Right cardiac atrium (tissue), 5 donors: ENCODE results near the gene SPSB4. TPM values are rescaled to one million over a fixed set of nuclear protein-coding genes. Genes with fewer than 3 reads are reported as not detected.
"Not testable (repeated sequence)": the region's sequence is repeated elsewhere in the genome, so short reads cannot be mapped to it uniquely, and the experiment has no call there.

Experiments used
- ATAC-seq, 2 donors: fragments of 200-7000 bp; cut with Tn5 transposase; one replicate each; pipeline versions ENCODE4 v1.8.0 to v1.9.1; 2020; ENCODE audit warnings: moderate library complexity in 2 of 2, mild to moderate bottlenecking in 1 of 2
- DNase-seq, 3 donors: peaks; one replicate each; pipeline ENCODE4 v3.0.0-alpha.2; 2020
- H3K27ac ChIP-seq: one replicate; pipeline ENCODE4 v1.5.1; 2013; ENCODE audit warnings: mild to moderate bottlenecking, low read length, control low read depth, moderate library complexity
- H3K27me3 ChIP-seq: one replicate; pipeline ENCODE4 v1.6.1; 2013; ENCODE audit not compliant: control insufficient read depth, insufficient read depth
- H3K4me1 ChIP-seq: one replicate; pipeline ENCODE4 v1.6.1; 2013; ENCODE audit warnings: low read length; ENCODE audit not compliant: control insufficient read depth, insufficient read depth
- H3K4me3 ChIP-seq: one replicate; pipeline ENCODE4 v1.5.1; 2013; ENCODE audit warnings: low read length, control low read depth
- H3K9me3 ChIP-seq: one replicate; pipeline ENCODE4 v1.6.1; 2013; ENCODE audit warnings: low read length; ENCODE audit not compliant: control insufficient read depth
- WGBS: extraction: QIAGEN DNeasy Blood & Tissue Kit; methylation state at CpG from one replicate; pipeline ENCODE4 v1.1.7; 2013; 5-methylcytosine and 5-hydroxymethylcytosine counted together
- intact Hi-C, 4 donors: fragments of 100-400 bp; cut with DNase I; formaldehyde crosslinking; loops; one replicate each; pipeline versions ENCODE4 v1.11.0 to v1.14.0; 2022 to 2023
- long read RNA-seq, 4 donors: library from polyadenylated mRNA; unstranded; transcript quantifications; one replicate each; pipeline ENCODE4 v2.0.0, GENCODE V29; 2020 to 2021
- polyA plus RNA-seq: library from polyadenylated mRNA; stranded (reverse); fragments of 200-250 nt; gene quantifications from one replicate; pipeline ENCODE4 v1.2.3, GENCODE V29; 2013
- total RNA-seq, 4 donors: library from RNA; stranded (reverse); fragmentation: NEBNext Ultra II Directional; extraction: Animal tissue kit (Norgen Biotek cat#: 25700); gene quantifications; one replicate each; pipeline ENCODE4 v1.2.1, GENCODE V29; 2021
- donor health status: healthy with polysubstance abuse.
- donor health status: DM: no; HTN: yes; CAD: no.
- donor health status: DM: no; HTN: no; CAD: no.
- donor health status: DM: no; HTN: yes; CAD: no; lungs with severe emphysema.
- donor health status: DM: yes; HTN: yes; CAD: no.

The SPSB4 gene
- total RNA-seq (1 to 10 TPM; 1.1 to 9.7 (median 5.4) TPM), polyA plus RNA-seq (6.9 TPM)
- long read RNA-seq, donor 1, transcript SPSB4-201 (3 exons, 2,908 nt) = major isoform, 14 of 17 reads
- long read RNA-seq, donor 1, partial matches to known transcripts = 2 of 17 reads
- long read RNA-seq, donor 1, other reads (novel, unspliced or antisense) = 1 of 17 reads
- long read RNA-seq, donor 2, transcript SPSB4-201 (3 exons, 2,908 nt) = major isoform, 6 of 11 reads
- long read RNA-seq, donor 2, partial matches to known transcripts = 3 of 11 reads
- long read RNA-seq, donor 2, other reads (novel, unspliced or antisense) = 2 of 11 reads
- long read RNA-seq, donor 3, partial matches to known transcripts = 2 of 4 reads
- long read RNA-seq, donor 3, other reads (novel, unspliced or antisense) = 0 of 4 reads
- long read RNA-seq, donor 4, transcript SPSB4-201 (3 exons, 2,908 nt) = major isoform, 8 of 16 reads
- long read RNA-seq, donor 4, partial matches to known transcripts = 8 of 16 reads
- long read RNA-seq, donor 4, other reads (novel, unspliced or antisense) = 0 of 16 reads

DNA sequence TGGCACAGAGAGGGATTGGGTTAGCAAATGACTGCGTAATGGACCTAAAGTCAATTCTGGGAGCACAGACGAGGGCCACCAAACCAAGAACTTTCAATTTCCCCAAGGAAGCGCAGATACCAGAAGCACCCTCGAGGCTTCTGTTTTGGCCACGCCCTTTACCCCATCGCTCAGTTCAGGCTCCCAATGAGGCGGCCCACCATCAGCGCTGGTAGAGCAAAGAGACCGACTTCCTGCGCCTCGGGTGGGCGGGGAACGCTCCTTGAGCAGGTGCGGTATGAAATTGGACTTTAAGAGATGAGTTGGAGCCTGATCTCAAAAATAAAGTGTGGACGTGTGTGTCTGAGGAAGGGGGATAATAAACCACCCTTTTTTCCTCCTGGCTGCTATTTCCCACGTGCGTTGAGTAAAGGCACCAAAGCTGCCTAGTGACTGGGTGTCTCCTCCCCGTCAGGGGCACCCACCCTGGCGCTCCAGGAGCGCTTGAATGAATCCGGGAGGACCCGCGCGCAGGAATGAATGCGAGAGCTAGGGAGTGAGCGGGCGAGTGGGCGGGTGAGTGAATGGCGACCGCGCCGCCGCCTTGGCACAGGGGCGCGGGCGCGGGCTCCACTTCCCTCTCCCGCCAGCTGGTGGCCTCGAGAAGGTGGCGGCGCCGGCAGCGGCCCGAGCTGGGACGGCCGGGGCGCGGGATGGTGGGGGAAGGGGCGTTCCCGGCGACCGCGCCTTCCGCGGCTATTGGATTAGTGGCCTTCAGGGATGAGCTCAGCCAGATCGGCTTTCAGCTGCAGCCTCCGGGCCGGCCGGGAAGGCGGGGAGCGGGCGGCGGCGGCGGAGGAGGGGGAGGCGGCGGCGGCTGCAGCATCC lies at the start of gene SPSB4:
SPSB4 (plus strand) TSS at position 772 of the 867 bp plus-strand sequence. CDS start 14,758 bp downstream, outside the sequence.
- H3K27ac ChIP-seq = peak within 1 kb of the TSS; percentile 32
- 5% methylated on average over 68 of the region's 68 CpGs for WGBS
- ATAC-seq (peak; percentile 89 to 92), DNase-seq (peak; percentile 71 to 89 (median 89))
- peak within 1 kb of the TSS; percentile 71 for H3K4me3 ChIP-seq
- peaks cover 2% of the 10 kb centered on the region for H3K4me1 ChIP-seq
- H3K27me3 ChIP-seq = no peaks in the 10 kb centered on the region
- intact Hi-C loops = loop anchor here in 1 of 4 donors (5.0 kb wide), 1 partner anchor 56 kb away; no protein-coding TSS in a partner anchor
- no peaks in the 10 kb centered on the region for H3K9me3 ChIP-seq

DNA sequence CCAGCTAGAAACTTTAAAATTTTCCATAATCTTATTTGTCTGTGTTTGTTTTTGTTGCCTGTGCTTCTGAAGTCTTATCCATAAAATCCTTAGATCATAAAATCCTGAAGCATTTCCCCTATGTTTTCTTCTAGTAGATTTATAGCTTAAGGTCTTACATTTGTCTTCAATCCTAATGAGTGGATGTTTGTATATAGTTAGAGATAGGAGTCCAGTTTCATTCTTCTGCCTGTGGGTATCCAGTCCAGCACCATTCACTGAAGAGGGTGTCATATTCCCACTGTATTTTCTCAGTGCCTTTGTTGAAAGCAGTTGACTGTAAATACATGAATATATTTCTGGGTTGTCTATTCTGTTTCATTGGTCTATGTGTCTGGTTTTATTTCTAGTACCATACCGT lies 44.8 kb upstream of the SPSB4 start:
- H3K4me3 ChIP-seq = no peak overlapping the region
- no peaks in the 10 kb centered on the region for H3K27me3 ChIP-seq
- ATAC-seq (no peak), DNase-seq (no peak)
- 97% methylated on average over 1 of the region's 1 CpG for WGBS
- H3K27ac ChIP-seq = no peak overlapping the region
- H3K9me3 ChIP-seq = no peaks in the 10 kb centered on the region
- H3K4me1 ChIP-seq = no peaks in the 10 kb centered on the region
- intact Hi-C loops = no loop called here

DNA sequence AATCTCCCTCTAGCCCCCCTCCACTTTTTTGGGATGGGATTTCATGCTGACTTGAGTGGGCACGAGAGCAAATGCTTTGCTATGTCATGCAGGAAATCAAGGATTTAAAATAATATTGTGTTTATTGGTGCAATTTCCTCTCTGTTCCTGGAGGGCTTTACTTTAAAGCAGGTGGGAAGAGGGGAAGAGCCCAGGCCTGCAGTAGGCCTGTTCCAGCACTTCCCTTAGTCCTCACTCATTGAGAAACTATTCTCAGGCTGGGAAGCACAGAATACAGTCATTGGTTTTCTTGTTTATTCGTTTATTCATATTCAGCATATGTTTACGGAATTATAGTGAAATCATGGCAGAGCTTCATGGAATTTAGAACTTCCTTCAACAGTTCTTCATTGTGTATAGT lies 41.7 kb upstream of the SPSB4 start:
- WGBS = 76% methylated on average over 3 of the region's 3 CpGs
- intact Hi-C loops = no loop called here
- Histone ChIP-seq H3K4me1 (no peaks in the 10 kb centered on the region), H3K27ac (no peak overlapping the region), H3K27me3 (no peaks in the 10 kb centered on the region), H3K9me3 (no peaks in the 10 kb centered on the region), H3K4me3 (no peak overlapping the region)
- ATAC-seq (no peak), DNase-seq (no peak)

DNA sequence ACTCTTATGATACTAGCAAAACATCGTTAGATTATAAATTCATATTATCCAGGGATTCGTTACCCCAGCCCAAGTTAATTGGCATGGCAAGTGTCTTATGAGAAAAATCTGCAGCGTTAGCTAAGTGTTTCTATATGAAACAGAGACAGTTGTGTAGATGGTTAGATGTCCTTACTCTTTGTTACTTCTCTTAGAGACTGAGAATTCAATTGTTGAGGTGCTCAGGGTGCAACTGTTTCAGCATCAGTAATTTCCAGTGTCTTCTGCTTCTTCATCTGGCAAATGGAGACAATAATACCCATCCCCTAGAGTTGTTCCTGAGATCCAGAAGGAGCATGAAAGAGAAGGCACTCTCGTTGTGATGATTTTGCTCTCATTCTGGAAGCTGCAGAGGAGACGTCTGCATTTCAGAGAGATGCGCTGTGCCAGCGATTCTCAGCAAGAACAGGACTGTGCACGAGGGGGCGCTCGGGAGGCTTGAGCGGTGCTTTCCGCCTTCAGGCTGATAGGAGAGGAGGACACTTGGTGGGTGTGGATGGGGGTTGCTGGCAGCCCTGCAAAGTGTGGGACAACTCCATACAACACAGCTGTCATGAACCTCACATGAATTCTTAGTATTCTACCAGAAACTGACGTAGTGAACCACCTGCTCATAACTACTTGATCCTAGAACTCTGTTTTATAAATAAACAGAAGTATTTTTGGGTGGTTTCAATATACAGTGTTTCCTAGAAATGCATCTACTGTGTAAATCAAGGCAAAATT lies 39.7 kb upstream of the SPSB4 start:
- DNase-seq = peak; percentile 78 to 92 (median 89)
- WGBS = 19% methylated on average over 13 of the region's 13 CpGs
- intact Hi-C loops = loop anchor here in 3 of 4 donors (5.0 kb wide), 3 partner anchors 91 to 181 kb away; no protein-coding TSS in a partner anchor

DNA sequence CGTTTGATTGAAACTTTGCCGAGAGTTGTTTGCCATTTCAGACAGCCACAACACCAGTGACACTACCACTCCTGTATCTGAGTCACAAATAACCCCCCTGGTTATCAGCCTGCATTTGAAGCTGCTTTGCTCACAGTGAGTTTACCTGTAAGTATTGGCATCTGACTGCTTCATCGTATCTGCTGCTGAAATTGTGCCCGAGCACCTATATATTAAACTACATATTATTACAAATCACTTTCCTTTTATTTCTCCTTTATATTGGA lies 39.2 kb upstream of the SPSB4 start:
- intact Hi-C loops = loop anchor here in 3 of 4 donors (5.0 kb wide), 3 partner anchors 90 to 180 kb away; no protein-coding TSS in a partner anchor
- Histone ChIP-seq H3K9me3 (no peaks in the 10 kb centered on the region), H3K27me3 (no peaks in the 10 kb centered on the region), H3K27ac (no peak overlapping the region), H3K4me3 (no peak overlapping the region), H3K4me1 (no peaks in the 10 kb centered on the region)
- WGBS = 67% methylated on average over 4 of the region's 4 CpGs
- DNase-seq (no peak), ATAC-seq (no peak)

More for the DNA sequence above, 39.7 kb upstream of the SPSB4 start:
- Histone ChIP-seq H3K4me1 (no peaks in the 10 kb centered on the region), H3K27me3 (no peaks in the 10 kb centered on the region), H3K9me3 (no peaks in the 10 kb centered on the region), H3K27ac (no peak overlapping the region), H3K4me3 (no peak overlapping the region)
- ATAC-seq = peak; percentile 71 to 85

DNA sequence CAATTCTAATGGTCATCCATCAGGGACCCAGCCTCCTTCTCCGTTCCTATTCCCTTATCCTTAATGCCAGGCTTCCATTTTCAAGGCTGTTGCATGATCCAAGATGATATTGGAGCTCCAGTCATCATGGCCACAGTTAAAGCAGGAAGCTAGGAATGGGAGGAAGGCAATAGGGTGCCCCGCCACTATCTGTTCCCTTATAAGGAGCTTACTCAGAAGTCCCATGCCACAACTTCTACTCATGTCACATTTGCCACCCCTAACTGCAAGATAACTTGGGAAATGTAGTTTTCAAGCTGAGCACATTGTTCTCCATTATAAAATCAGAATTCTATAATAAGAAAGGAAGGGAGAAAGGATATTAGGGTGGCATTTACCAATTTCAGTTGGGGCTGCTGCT lies 38.6 kb upstream of the SPSB4 start:
- Histone ChIP-seq H3K4me3 (no peak overlapping the region), H3K27ac (no peak overlapping the region), H3K4me1 (no peaks in the 10 kb centered on the region), H3K9me3 (no peaks in the 10 kb centered on the region), H3K27me3 (no peaks in the 10 kb centered on the region)
- 89% methylated on average over 2 of the region's 2 CpGs for WGBS
- ATAC-seq (no peak), DNase-seq (no peak)
- intact Hi-C loops = loop anchor here in 3 of 4 donors (5.0 kb wide), 3 partner anchors 90 to 180 kb away; no protein-coding TSS in a partner anchor

DNA sequence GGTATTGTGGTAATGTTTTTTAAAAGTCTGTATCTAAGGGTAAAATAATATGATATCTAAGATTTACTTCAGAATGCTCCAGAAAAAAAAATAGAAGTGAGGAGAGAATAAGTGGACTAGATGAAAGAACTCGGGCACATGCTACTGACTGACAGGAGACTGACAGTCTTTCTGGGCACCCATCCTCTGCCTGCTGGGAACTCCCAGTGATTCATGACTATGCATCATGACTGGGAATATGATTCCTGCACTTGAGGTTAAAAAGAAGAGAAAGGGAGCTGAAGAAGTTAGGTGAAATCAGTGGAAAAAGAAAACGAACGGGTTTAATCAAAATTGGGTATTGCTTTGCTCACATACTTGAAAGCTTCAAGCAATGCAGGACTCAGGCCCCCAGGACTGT lies 35.7 kb upstream of the SPSB4 start:
- WGBS = 90% methylated on average over 3 of the region's 3 CpGs

DNA sequence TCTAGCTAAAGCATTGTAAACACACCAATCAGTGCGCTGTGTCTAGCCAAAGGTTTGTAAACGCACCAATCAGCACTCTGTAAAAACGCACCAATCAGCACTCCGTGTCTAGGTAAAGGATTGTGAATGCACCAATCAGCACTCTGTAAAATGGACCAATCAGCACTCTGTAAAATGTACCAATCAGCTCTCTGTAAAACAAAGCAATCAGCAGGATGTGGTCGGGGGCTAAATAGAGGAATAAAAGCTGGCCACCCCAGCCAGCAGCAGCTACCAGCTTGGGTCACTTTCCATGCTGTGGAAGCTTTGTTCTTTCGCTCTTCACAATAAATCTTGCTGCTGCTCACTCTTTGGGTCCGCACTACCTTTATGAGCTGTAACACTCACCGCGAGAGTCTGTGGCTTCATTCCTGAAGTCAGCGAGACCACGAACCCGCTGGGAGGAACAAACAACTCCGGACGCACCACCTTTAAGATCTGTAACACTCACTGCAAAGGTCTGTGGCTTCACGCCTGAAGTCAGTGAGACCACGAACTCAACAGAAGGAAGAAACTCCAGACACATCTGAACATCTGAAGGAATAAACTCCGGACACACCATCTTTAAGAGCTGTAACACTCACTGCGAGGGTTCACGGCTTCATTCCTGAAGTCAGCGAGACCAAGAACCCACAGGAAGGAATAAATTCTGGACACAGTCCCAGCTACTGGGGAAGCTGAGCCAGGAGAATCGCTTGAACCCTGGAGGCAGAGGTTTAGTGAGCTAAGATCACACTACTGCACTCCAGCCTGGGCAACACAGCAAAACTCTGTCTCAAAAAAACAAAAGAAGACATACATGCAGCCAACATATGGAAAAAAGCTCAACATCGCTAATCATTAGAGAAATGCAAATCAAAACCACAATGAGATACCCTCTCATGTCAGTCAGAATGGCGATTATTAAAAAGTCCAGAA lies 33.5 kb upstream of the SPSB4 start:
- ATAC-seq, intact Hi-C loops, H3K27ac ChIP-seq, H3K4me3 ChIP-seq, DNase-seq, H3K4me1 ChIP-seq, H3K9me3 ChIP-seq, H3K27me3 ChIP-seq: not testable (repeated sequence)
- WGBS = 85% methylated on average over 22 of the region's 23 CpGs

More for the DNA sequence above, 35.7 kb upstream of the SPSB4 start:
- intact Hi-C loops = no loop called here
- ATAC-seq (no peak), DNase-seq (no peak)
- no peaks in the 10 kb centered on the region for H3K27me3 ChIP-seq
- H3K4me1 ChIP-seq = no peaks in the 10 kb centered on the region
- no peak overlapping the region for H3K4me3 ChIP-seq
- H3K27ac ChIP-seq = no peak overlapping the region
- no peaks in the 10 kb centered on the region for H3K9me3 ChIP-seq

DNA sequence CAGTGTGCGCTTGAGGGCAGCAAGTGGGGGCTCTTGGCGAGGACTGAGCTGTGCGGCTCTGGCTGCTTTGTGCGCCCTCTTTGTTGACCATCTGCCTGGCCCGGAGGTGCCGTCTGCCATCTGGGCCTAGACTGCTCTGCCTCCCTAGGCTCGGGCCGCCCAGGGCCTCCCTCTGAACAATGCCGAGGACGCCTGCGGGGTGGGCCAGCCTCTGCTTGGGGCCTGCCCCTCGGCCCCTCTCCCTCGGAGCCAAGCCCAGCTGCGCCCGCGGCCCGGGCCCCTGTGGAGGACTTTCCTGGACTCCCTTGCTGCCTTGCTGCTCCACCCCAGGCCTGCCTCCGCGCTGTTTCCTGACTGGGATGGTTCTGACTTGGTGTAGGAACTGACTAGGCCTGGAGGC lies 31.9 kb upstream of the SPSB4 start:
- intact Hi-C loops = no loop called here
- no peaks in the 10 kb centered on the region for H3K9me3 ChIP-seq
- no peaks in the 10 kb centered on the region for H3K4me1 ChIP-seq
- 95% methylated on average over 19 of the region's 19 CpGs for WGBS
- no peaks in the 10 kb centered on the region for H3K27me3 ChIP-seq
- no peak overlapping the region for H3K4me3 ChIP-seq
- ATAC-seq (peak in 1 of 2 donors; percentile 51), DNase-seq (peak in 1 of 3 donors; percentile 62)
- H3K27ac ChIP-seq = no peak overlapping the region
